Right lobe of liver (tissue), 6 donors: ENCODE measurements around the gene CDH13. TPM values are rescaled to one million over a fixed set of nuclear protein-coding genes. Genes with fewer than 3 reads are reported as not detected.

ENCODE experiments used
- ATAC-seq, 4 donors: fragments of 200-7000 bp; cut with Tn5 transposase; one replicate each; pipeline ENCODE4 v1.9.1; 2020; ENCODE audit warnings: mild to moderate bottlenecking in 4 of 4, moderate library complexity in 4 of 4
- DNase-seq, 3 donors: peaks; one replicate each; pipeline ENCODE4 v3.0.0-alpha.2; 2020
- H3K27ac ChIP-seq, 3 donors: fragments of 200-600 bp; one replicate each; pipeline ENCODE4 v1.8.0; 2022
- H3K27me3 ChIP-seq, 2 donors: fragments of 200-600 bp; one replicate each; pipeline ENCODE4 v1.8.0; 2022
- H3K36me3 ChIP-seq, 4 donors: fragments of 200-600 bp; sonication (generic) in 1 of 4; one replicate each; pipeline versions ENCODE4 v1.5.1 to v1.8.0; 2017 to 2022; ENCODE audit warnings: control low read depth in 1 of 4
- H3K4me1 ChIP-seq, 4 donors: fragments of 200-600 bp; sonication (generic) in 1 of 4; one replicate each; pipeline versions ENCODE4 v1.5.1 to v1.8.0; 2017 to 2022; ENCODE audit warnings: control low read depth in 1 of 4
- H3K4me3 ChIP-seq, 3 donors: fragments of 200-600 bp; one replicate each; pipeline ENCODE4 v1.8.0; 2022
- H3K9me3 ChIP-seq, 4 donors: fragments of 200-600 bp; sonication (generic) in 1 of 4; one replicate each; pipeline versions ENCODE4 v1.5.1 to v1.8.0; 2017 to 2022; ENCODE audit warnings: control low read depth in 1 of 4
- CTCF ChIP-seq, 4 donors: fragments of 200-600 bp in 3 of 4; fragments of 450-650 bp in 1 of 4; IDR thresholded peaks; one replicate each; pipeline versions ENCODE4 v1.5.1 to v1.8.0; 2016 to 2022; ENCODE audit warnings: antibody characterized with exemption in 4 of 4, mild to moderate bottlenecking in 2 of 4
- POLR2A ChIP-seq: fragments of 450-650 bp; IDR thresholded peaks from one replicate; pipeline ENCODE4 v1.6.1; 2017; ENCODE audit warnings: antibody characterized with exemption, mild to moderate bottlenecking
- WGBS: methylation state at CpG from one replicate; pipeline ENCODE4 v1.1.6; 2018; ENCODE audit warnings: low coverage, low lambda C conversion rate; ENCODE audit not compliant: insufficient coverage; ENCODE audit errors: missing lambda C conversion rate; 5-methylcytosine and 5-hydroxymethylcytosine counted together
- intact Hi-C, 2 donors: fragments of 100-400 bp; cut with DNase I; formaldehyde crosslinking; loops; one replicate each; pipeline versions ENCODE4 v1.11.2 to v1.14.1; 2022
- total RNA-seq, 6 experiments: library from RNA; depleted of rRNA in 2 of 6; stranded (reverse); fragments of >200 nt in 2 of 6; fragmentation: NEBNext Ultra II Directional in 3 of 6; extraction: Animal tissue kit (Norgen Biotek cat#: 25700) in 3 of 6; gene quantifications; one replicate each; pipeline versions ENCODE4 v1.1.0 to v1.2.4, GENCODE V29; 2016 to 2023
- donor health status: DM: no; HTN: yes; CAD: no.
- donor health status: DM: no; HTN: no; CAD: no.
- donor health status: DM: no; HTN: no; CAD: no.
- donor health status: DM: no; HTN: yes; CAD: no.
- donor health status: DM: no; HTN: yes; CAD: no.

The CDH13 gene
- total RNA-seq, 6 experiments from 2014 or later = 0.13 to 4.6 (median 0.49) TPM

GRCh38 chr16:83306961-83307593 lies 680.3 kb downstream of the CDH13 start:
- Histone ChIP-seq H3K9me3 (no peaks in the 10 kb centered on the region), H3K4me1 (no peaks in the 10 kb centered on the region), H3K27ac (no peak overlapping the region), H3K36me3 (no peaks in the 10 kb centered on the region), H3K27me3 (no peaks in the 10 kb centered on the region), H3K4me3 (no peak overlapping the region)
- WGBS = 39% methylated on average over 5 of the region's 5 CpGs
- intact Hi-C loops = no loop called here
- TF ChIP-seq CTCF (IDR thresholded peaks at IDR 0.05) (no peak), POLR2A (no peak)
- no peak for DNase-seq
- ATAC-seq = no peak

- Histone ChIP-seq H3K9me3 (no peaks in the 10 kb centered on the region), H3K4me3 (no peak overlapping the region), H3K36me3 (no peaks in the 10 kb centered on the region), H3K27me3 (no peaks in the 10 kb centered on the region), H3K27ac (no peak overlapping the region), H3K4me1 (no peaks in the 10 kb centered on the region)
- intact Hi-C loops = no loop called here
- WGBS = 70% methylated on average over 6 of the region's 6 CpGs
- no peak for DNase-seq
- TF ChIP-seq POLR2A = no peak
- TF ChIP-seq CTCF (IDR thresholded peaks at IDR 0.05) = no peak
- ATAC-seq = no peak
Observed at GRCh38 chr16:83307594-83307992, 680.8 kb downstream of the CDH13 start.

- Histone ChIP-seq H3K36me3 (no peaks in the 10 kb centered on the region), H3K4me1 (no peaks in the 10 kb centered on the region), H3K4me3 (no peak overlapping the region), H3K9me3 (no peaks in the 10 kb centered on the region), H3K27ac (no peak overlapping the region), H3K27me3 (no peaks in the 10 kb centered on the region)
- no peak for TF ChIP-seq POLR2A
- TF ChIP-seq CTCF (IDR thresholded peaks at IDR 0.05) = no peak
- 38% methylated on average over 3 of the region's 3 CpGs for WGBS
- no peak for DNase-seq
- intact Hi-C loops = no loop called here
- no peak for ATAC-seq
Observed at GRCh38 chr16:83308414-83308813, 681.6 kb downstream of the CDH13 start.

GRCh38 chr16:83310816-83311215 lies 684.0 kb downstream of the CDH13 start:
- intact Hi-C loops = no loop called here
- H3K27ac ChIP-seq = no peak overlapping the region
- no peaks in the 10 kb centered on the region for H3K9me3 ChIP-seq
- TF ChIP-seq POLR2A (no peak), CTCF (IDR thresholded peaks at IDR 0.05) (no peak)
- no peaks in the 10 kb centered on the region for H3K27me3 ChIP-seq
- H3K4me3 ChIP-seq = no peak overlapping the region
- H3K4me1 ChIP-seq = no peaks in the 10 kb centered on the region
- WGBS = 39% methylated on average over 2 of the region's 2 CpGs
- no peak for DNase-seq
- no peak for ATAC-seq
- no peaks in the 10 kb centered on the region for H3K36me3 ChIP-seq
